HL-60 (cell line): ENCODE data around the gene AGAP1.

Experiments used
- DNase-seq, 2 experiments: peaks; one replicate each; pipeline ENCODE4 v3.0.0-alpha.2; 2010 to 2020; ENCODE audit warnings: low read depth in 1 of 2, low spot score in 1 of 2
- H3K27ac ChIP-seq: fragments of 250-450 bp; sonication (Bioruptor Pico); replicated peaks from 2 replicates; pipeline ENCODE4 v1.5.1; 2020; ENCODE audit warnings: mild to moderate bottlenecking, moderate library complexity
- H3K27me3 ChIP-seq: fragments of 250-450 bp; sonication (Bioruptor Pico); 2 replicates; pipeline ENCODE4 v1.5.1; 2021; ENCODE audit warnings: mild to moderate bottlenecking, moderate library complexity; ENCODE audit not compliant: insufficient read depth, poor library complexity, severe bottlenecking
- H3K4me3 ChIP-seq: replicated peaks from 2 replicates; pipeline ENCODE4 v1.5.1; 2011; ENCODE audit warnings: mild to moderate bottlenecking, control low read depth, low read length; ENCODE audit not compliant: insufficient read depth
- CTCF ChIP-seq: IDR thresholded peaks from one replicate; pipeline ENCODE4 v1.5.1; 2011; ENCODE audit warnings: low read length, control low read depth, inconsistent platforms; ENCODE audit not compliant: insufficient read depth
- GABPA ChIP-seq: IDR thresholded peaks from 2 replicates; pipeline ENCODE4 v1.6.1; 2012; ENCODE audit warnings: low read depth
- POLR2AphosphoS5 ChIP-seq: IDR thresholded peaks from 2 replicates; pipeline ENCODE4 v1.6.1; 2012; ENCODE audit warnings: low read depth
- REST ChIP-seq: IDR thresholded peaks from 2 replicates; pipeline ENCODE4 v1.6.1; 2012; ENCODE audit warnings: low read depth; ENCODE audit not compliant: insufficient replicate concordance
- SPI1 ChIP-seq: IDR thresholded peaks from 2 replicates; pipeline ENCODE4 v1.6.1; 2012; ENCODE audit warnings: low read depth, mild to moderate bottlenecking, borderline replicate concordance

The AGAP1 gene

GRCh38 chr2:235489897-235490296 lies 3.9 kb upstream of the AGAP1 start:
- H3K27me3 ChIP-seq: peaks cover 5% of the 10 kb centered on the region
- no peak for DNase-seq

GRCh38 chr2:235492850-235493344 lies 946 bp upstream of the AGAP1 start:
- H3K27ac ChIP-seq: no peak overlapping the region

More at GRCh38 chr2:235489897-235490296, 3.9 kb upstream of the AGAP1 start:
- H3K27ac ChIP-seq: no peak overlapping the region
- no peak for TF ChIP-seq REST
- no peak for TF ChIP-seq POLR2AphosphoS5
- TF ChIP-seq GABPA: no peak
- no peak for TF ChIP-seq CTCF
- no peak for TF ChIP-seq SPI1
- H3K4me3 ChIP-seq: no peak overlapping the region

GRCh38 chr2:235493402-235493774 lies 455 bp upstream of the AGAP1 start:
- no peak for DNase-seq
- TF ChIP-seq GABPA (no peak), REST (no peak), POLR2AphosphoS5 (no peak)
- peaks cover 13% of the 10 kb centered on the region for H3K27me3 ChIP-seq
- H3K4me3 ChIP-seq: no peak overlapping the region
- H3K27ac ChIP-seq: no peak overlapping the region

More at GRCh38 chr2:235492850-235493344, 946 bp upstream of the AGAP1 start:
- peaks cover 13% of the 10 kb centered on the region for H3K27me3 ChIP-seq
- no peak for TF ChIP-seq CTCF
- no peak for DNase-seq
- H3K4me3 ChIP-seq: no peak overlapping the region

GRCh38 chr2:235494716-235495372 lies 1.0 kb downstream of the AGAP1 start:
- Histone ChIP-seq H3K27ac (no peak overlapping the region), H3K27me3 (peaks cover 13% of the 10 kb centered on the region), H3K4me3 (no peak overlapping the region)
- DNase-seq: no peak
- no peak for TF ChIP-seq SPI1
- TF ChIP-seq GABPA: no peak
- TF ChIP-seq CTCF: no peak
- no peak for TF ChIP-seq REST
- TF ChIP-seq POLR2AphosphoS5: no peak
